ENCODE data around the gene OLFM1.
"Not testable (repeated sequence)": the region's sequence is repeated elsewhere in the genome, so short reads cannot be mapped to it uniquely, and the experiment has no call there.

OLFM1 gene

DNA sequence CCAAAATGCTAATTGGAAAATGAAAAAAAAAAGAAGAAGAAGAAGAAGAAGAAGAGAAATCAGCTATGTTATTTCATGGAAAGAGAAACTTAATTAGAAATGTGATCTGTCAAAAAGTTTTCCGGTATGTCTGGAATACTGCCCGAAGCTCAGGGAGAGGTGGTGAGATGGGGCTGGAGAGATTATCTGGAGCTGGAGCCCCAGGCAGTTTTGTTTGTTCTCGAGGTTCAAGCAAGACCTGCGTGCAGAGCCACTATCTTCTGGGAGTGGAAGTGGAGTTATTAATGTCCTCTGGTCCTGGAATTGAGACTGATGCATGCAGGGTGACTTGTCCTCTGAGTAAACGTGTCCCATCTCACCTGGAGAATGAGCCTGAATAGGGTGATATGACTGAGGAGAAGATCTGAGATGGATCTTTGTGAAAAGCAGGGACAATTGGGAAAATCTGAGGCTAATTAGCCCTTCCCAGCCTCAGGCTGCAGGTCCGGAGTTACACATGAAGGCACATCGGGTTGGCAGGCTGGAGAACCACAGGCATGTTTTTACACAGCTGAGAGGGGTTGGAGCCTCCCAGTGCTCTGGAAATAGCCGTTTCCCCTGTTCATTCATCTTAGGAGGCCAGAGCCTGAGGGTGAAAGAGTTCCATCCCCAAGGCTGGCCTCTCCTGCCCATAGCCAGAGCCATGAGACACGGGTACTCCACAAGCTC, 70.5 kb downstream of the OLFM1 start:
- Histone ChIP-seq H3K79me2 (ENCODE audit: control insufficient read depth, insufficient read depth, low read length, unreplicated experiment) (no peaks in the 10 kb centered on the region), H3K4me3 (ENCODE audit: low read depth, low read length) (no peak overlapping the region), H2AFZ (ENCODE audit: low read length, unreplicated experiment) (no peak overlapping the region), H3K4me1 (ENCODE audit: control insufficient read depth, insufficient read depth, low read length, unreplicated experiment) (no peaks in the 10 kb centered on the region), H3K36me3 (ENCODE audit: insufficient read depth, low read length) (no peaks in the 10 kb centered on the region), H3K27me3 (ENCODE audit: insufficient read depth, low read length) (peaks cover 65% of the 10 kb centered on the region), H3K27ac (ENCODE audit: low read depth, low read length) (no peak overlapping the region)

DNA sequence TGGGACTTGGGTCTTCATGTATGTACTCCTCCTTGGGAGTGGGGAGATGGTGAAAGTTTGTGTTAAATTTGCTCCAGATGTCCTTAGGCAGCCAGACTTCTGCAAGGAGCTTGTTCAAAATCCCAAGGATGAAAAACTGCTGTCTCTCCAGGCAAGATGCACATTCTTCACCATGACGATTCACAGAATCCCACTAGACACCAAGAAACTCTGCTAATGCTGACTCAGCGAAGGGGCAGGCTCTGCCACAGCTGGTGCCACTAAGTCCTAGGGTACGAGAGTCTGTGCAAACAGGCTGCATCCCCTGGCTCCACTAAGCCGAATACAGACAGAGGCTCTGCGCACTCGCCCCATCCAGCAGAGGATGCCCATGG, 71.1 kb downstream of the OLFM1 start:
- H3K79me2 ChIP-seq (ENCODE audit: control insufficient read depth, insufficient read depth, low read length, unreplicated experiment): no peaks in the 10 kb centered on the region
- H3K4me3 ChIP-seq (ENCODE audit: low read depth, low read length): no peak overlapping the region
- H3K36me3 ChIP-seq (ENCODE audit: insufficient read depth, low read length): no peaks in the 10 kb centered on the region
- H3K27me3 ChIP-seq (ENCODE audit: insufficient read depth, low read length): peaks cover 68% of the 10 kb centered on the region
- no peaks in the 10 kb centered on the region for H3K4me1 ChIP-seq (ENCODE audit: control insufficient read depth, insufficient read depth, low read length, unreplicated experiment)
- no peak overlapping the region for H2AFZ ChIP-seq (ENCODE audit: low read length, unreplicated experiment)
- H3K27ac ChIP-seq (ENCODE audit: low read depth, low read length): no peak overlapping the region

DNA sequence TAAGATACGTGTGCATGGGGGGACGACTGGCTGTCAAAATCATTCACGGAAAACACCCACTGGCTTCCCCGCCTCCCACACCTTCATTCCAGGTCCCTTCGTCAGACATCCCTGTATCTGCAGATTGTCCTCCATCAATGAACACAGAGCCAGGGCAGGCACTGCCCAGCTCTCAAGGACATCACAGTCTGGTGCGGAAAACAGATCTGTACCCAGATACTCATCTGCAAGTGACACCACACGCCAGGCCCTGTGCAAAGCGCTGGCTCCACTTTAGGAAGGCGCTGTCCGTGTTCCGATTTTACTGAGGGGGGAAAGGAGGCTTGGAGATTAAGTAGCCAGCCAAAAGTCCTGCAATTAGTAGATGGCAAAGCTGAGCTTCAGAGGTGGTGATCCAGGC, 72.3 kb downstream of the OLFM1 start:
- H3K79me2 ChIP-seq (ENCODE audit: control insufficient read depth, insufficient read depth, low read length, unreplicated experiment): no peaks in the 10 kb centered on the region
- no peak overlapping the region for H3K4me3 ChIP-seq (ENCODE audit: low read depth, low read length)
- H2AFZ ChIP-seq (ENCODE audit: low read length, unreplicated experiment): no peak overlapping the region
- no peaks in the 10 kb centered on the region for H3K36me3 ChIP-seq (ENCODE audit: insufficient read depth, low read length)
- H3K27me3 ChIP-seq (ENCODE audit: insufficient read depth, low read length): peaks cover 62% of the 10 kb centered on the region
- H3K27ac ChIP-seq (ENCODE audit: low read depth, low read length): no peak overlapping the region
- H3K4me1 ChIP-seq (ENCODE audit: control insufficient read depth, insufficient read depth, low read length, unreplicated experiment): no peaks in the 10 kb centered on the region

DNA sequence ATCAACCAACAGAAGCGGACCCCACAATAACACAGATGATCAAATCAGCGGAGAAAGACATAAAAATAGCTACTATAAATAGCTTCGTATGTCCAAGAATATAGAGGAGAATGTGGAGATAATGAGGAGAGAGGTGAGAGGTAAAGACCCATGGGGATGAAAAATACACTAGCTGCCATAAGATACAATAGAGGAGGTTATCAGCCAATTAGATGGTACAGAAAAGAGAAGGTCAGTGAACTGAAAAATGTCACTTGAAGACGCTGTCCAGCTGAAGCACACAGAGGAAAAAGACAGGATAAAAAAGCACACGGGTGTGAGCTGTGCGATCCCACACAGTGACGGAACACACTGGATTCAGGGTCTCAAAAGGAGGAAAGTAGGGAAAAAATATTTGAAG, 73.4 kb downstream of the OLFM1 start:
- H3K27me3 ChIP-seq (ENCODE audit: insufficient read depth, low read length): peaks cover 66% of the 10 kb centered on the region
- no peaks in the 10 kb centered on the region for H3K4me1 ChIP-seq (ENCODE audit: control insufficient read depth, insufficient read depth, low read length, unreplicated experiment)
- no peak overlapping the region for H3K27ac ChIP-seq (ENCODE audit: low read depth, low read length)
- H3K4me3 ChIP-seq (ENCODE audit: low read depth, low read length): no peak overlapping the region
- H2AFZ ChIP-seq (ENCODE audit: low read length, unreplicated experiment): no peak overlapping the region
- H3K79me2 ChIP-seq (ENCODE audit: control insufficient read depth, insufficient read depth, low read length, unreplicated experiment): no peaks in the 10 kb centered on the region
- H3K36me3 ChIP-seq (ENCODE audit: insufficient read depth, low read length): no peaks in the 10 kb centered on the region

DNA sequence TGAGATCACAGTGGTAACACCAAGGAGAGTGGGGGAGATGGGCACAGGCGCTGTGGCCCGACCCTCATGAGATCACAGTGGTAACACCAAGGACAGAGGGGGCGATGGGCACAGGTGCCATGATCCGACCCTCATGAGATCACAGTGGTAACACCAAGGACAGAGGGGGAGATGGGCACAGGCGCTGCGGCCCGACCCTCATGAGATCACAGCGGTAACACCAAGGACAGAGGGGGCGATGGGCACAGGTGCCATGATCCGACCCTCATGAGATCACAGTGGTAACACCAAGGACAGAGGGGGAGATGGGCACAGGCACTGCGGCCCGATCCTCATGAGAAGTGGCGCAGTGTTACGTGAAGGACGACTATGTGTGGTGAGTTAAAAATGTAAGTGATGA, 75.1 kb downstream of the OLFM1 start:
- not testable (repeated sequence) for H3K36me3 ChIP-seq (ENCODE audit: insufficient read depth, low read length); H3K27ac ChIP-seq (ENCODE audit: low read depth, low read length); H3K4me1 ChIP-seq (ENCODE audit: control insufficient read depth, insufficient read depth, low read length, unreplicated experiment); H3K4me3 ChIP-seq (ENCODE audit: low read depth, low read length); H2AFZ ChIP-seq (ENCODE audit: low read length, unreplicated experiment); H3K79me2 ChIP-seq (ENCODE audit: control insufficient read depth, insufficient read depth, low read length, unreplicated experiment)
- peaks cover 74% of the 10 kb centered on the region for H3K27me3 ChIP-seq (ENCODE audit: insufficient read depth, low read length)

DNA sequence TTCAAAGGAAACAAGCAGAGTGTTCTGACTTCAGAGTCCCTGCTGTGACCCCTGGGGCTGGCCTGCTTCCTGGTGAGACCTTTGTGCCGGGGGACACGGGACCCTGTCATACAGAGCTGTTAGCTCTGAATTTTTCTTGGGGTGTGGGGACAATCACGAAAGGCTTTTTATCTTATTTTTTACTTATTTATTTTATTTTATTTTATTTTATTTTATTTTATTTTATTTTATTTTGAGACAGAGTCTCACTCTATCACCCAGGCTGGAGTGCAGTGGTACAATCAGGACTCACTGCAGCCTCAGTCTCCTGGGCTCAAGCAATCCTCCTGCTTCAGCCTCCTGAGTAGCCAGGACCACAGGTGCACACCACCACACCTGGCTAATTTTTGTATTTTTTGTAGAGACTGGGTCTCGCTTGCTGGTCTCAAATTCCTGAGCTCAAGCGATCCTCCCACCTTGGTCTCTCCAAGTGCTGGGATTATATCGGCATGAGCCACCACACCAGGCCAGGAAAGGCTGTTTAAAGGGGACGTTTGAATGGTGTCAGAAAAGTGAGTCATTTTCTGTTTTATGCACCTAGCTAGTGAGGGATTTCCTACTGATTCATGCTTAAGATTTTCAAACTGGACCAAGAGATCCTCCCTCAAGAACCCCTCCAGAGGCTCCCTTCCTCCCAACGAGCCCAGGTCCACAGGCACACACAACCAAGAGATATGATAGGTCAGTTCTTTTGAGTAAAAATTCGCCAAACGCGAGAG, 75.7 kb downstream of the OLFM1 start:
- H3K4me3 ChIP-seq (ENCODE audit: low read depth, low read length): no peak overlapping the region
- H2AFZ ChIP-seq (ENCODE audit: low read length, unreplicated experiment): no peak overlapping the region
- no peaks in the 10 kb centered on the region for H3K36me3 ChIP-seq (ENCODE audit: insufficient read depth, low read length)
- no peak overlapping the region for H3K27ac ChIP-seq (ENCODE audit: low read depth, low read length)
- H3K4me1 ChIP-seq (ENCODE audit: control insufficient read depth, insufficient read depth, low read length, unreplicated experiment): no peaks in the 10 kb centered on the region
- H3K79me2 ChIP-seq (ENCODE audit: control insufficient read depth, insufficient read depth, low read length, unreplicated experiment): no peaks in the 10 kb centered on the region
- peaks cover 74% of the 10 kb centered on the region for H3K27me3 ChIP-seq (ENCODE audit: insufficient read depth, low read length)

DNA sequence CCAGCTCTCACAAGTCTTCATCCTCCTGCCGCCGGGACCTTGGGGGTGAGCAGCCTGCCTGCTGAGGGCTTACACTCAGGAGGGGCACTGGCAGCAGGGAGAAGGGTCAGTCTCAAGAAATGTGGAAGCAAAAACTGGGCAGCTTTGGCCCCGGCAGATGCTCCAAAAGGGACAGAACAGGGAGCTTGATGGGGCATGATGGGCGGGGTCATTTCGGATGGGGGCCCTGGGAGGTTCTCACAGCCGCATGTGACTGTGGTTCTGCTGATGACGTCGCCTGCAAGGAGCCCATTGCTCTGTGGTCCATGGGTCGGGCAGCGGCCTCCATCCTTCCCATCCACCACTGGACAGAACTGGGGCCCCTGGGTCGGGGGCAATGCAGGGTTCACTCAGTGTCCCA, 76.6 kb downstream of the OLFM1 start:
- Histone ChIP-seq H3K27me3 (ENCODE audit: insufficient read depth, low read length) (peaks cover 70% of the 10 kb centered on the region), H2AFZ (ENCODE audit: low read length, unreplicated experiment) (no peak overlapping the region), H3K27ac (ENCODE audit: low read depth, low read length) (no peak overlapping the region), H3K36me3 (ENCODE audit: insufficient read depth, low read length) (no peaks in the 10 kb centered on the region), H3K4me1 (ENCODE audit: control insufficient read depth, insufficient read depth, low read length, unreplicated experiment) (no peaks in the 10 kb centered on the region), H3K4me3 (ENCODE audit: low read depth, low read length) (no peak overlapping the region), H3K79me2 (ENCODE audit: control insufficient read depth, insufficient read depth, low read length, unreplicated experiment) (no peaks in the 10 kb centered on the region)

DNA sequence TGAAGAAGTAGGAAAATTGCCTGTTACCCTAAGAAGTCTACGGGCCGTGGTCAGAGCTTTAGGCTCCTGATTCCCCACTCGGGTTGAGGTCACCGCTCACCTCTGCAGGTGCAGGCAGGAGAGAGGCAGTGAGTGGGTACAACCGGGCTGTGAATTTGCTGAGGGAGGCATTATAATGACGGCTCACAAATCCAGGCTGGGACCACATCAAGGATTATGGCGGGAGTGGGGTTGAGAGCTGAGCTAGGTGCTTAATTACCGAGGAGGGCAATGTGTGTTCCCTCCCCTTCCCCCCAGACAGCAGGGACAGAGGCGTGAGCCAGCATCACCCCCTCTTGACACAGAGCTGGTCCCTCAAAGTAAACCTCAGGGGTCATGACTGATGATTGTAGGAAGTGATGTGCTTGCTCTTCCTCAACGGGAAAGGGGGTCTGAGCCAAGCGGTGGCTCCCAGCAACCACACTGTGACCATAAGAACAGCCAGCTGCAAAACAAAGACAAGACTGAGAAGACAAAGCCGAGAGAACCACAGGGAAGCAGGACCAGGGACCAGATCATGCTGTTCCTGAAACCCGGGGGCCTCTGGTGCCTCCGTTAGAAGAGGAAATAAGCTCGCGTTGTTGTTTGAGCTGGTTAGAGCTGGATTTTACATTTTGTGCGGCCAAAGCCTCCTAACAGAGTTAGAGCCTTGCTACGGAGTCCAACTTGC, 77.7 kb downstream of the OLFM1 start:
- H3K4me1 ChIP-seq (ENCODE audit: control insufficient read depth, insufficient read depth, low read length, unreplicated experiment): no peaks in the 10 kb centered on the region
- H3K27ac ChIP-seq (ENCODE audit: low read depth, low read length): no peak overlapping the region
- peaks cover 58% of the 10 kb centered on the region for H3K27me3 ChIP-seq (ENCODE audit: insufficient read depth, low read length)
- H3K36me3 ChIP-seq (ENCODE audit: insufficient read depth, low read length): no peaks in the 10 kb centered on the region
- H3K4me3 ChIP-seq (ENCODE audit: low read depth, low read length): no peak overlapping the region
- H3K79me2 ChIP-seq (ENCODE audit: control insufficient read depth, insufficient read depth, low read length, unreplicated experiment): no peaks in the 10 kb centered on the region
- no peak overlapping the region for H2AFZ ChIP-seq (ENCODE audit: low read length, unreplicated experiment)

DNA sequence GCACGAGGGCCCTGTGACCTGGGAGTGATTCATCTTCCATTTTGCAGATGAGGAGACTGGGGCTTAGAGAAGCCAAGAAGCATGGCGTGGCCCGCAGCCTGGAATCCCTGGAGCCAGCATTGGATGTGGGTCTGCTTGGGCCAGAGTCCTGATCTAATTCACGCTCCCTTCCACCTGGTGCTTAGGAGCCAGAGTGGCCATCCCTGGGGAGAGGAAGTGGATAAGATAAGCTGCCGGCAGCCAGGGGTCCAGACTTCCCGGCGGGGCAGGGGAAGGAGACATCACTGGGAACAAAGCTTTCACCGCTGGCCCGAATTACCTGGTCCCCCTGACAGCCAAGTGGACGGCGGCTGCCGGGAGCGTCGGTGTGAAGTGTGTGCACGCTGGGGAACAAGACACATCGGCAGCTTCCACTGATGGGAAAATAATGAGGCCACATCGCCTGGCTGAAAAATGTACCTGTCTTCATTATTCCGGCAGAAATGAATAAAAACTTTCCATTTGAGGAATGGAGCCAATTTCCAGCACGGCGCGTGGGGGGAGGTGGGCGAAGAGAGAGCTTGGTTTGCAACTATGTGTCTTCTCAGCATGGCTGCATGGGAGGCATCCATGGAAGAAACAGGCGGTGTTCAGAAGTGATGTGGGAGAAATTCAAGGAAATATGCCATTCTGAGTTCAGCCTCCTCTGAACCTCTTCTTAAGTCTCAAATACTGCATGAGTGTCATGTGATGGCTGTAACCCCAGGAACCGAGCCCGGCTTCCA, 78.5 kb downstream of the OLFM1 start:
- no peaks in the 10 kb centered on the region for H3K79me2 ChIP-seq (ENCODE audit: control insufficient read depth, insufficient read depth, low read length, unreplicated experiment)
- no peaks in the 10 kb centered on the region for H3K4me1 ChIP-seq (ENCODE audit: control insufficient read depth, insufficient read depth, low read length, unreplicated experiment)
- H3K27ac ChIP-seq (ENCODE audit: low read depth, low read length): no peak overlapping the region
- H3K4me3 ChIP-seq (ENCODE audit: low read depth, low read length): no peak overlapping the region
- H3K36me3 ChIP-seq (ENCODE audit: insufficient read depth, low read length): no peaks in the 10 kb centered on the region
- no peak overlapping the region for H2AFZ ChIP-seq (ENCODE audit: low read length, unreplicated experiment)
- peaks cover 53% of the 10 kb centered on the region for H3K27me3 ChIP-seq (ENCODE audit: insufficient read depth, low read length)

DNA sequence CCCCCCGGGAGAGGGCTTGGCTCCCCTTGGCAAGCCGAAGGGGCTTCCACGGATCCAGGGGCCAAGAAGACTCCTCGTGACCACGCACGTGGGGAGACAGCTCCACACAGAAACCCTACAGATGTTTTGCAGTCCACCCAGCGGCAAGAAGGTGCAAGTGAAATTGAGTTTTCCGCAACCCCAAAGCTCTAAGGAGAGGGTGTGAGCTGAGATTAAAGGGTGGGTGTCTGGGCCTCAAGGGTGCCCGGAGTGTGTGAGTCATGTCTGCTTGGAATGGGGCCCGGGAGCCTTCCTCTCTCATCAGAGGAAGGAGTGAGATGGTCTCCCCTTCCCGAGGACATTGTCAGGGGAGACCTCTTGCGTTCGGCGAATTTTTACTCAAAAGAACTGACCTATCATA, 79.1 kb downstream of the OLFM1 start:
- Histone ChIP-seq H3K27me3 (ENCODE audit: insufficient read depth, low read length) (peaks cover 50% of the 10 kb centered on the region), H3K36me3 (ENCODE audit: insufficient read depth, low read length) (no peaks in the 10 kb centered on the region), H3K79me2 (ENCODE audit: control insufficient read depth, insufficient read depth, low read length, unreplicated experiment) (no peaks in the 10 kb centered on the region), H2AFZ (ENCODE audit: low read length, unreplicated experiment) (no peak overlapping the region), H3K4me1 (ENCODE audit: control insufficient read depth, insufficient read depth, low read length, unreplicated experiment) (no peaks in the 10 kb centered on the region), H3K4me3 (ENCODE audit: low read depth, low read length) (no peak overlapping the region), H3K27ac (ENCODE audit: low read depth, low read length) (no peak overlapping the region)

Measured in ACC112 (cell line).